ENCODE results near the gene MIAT. TPM values are rescaled to one million over a fixed set of nuclear protein-coding genes. Genes with fewer than 3 reads are reported as not detected.

Gene MIAT
- polyA plus RNA-seq, 4 donors, result 0.27 to 1.3 (median 0.58) TPM; not detected in 1

DNA sequence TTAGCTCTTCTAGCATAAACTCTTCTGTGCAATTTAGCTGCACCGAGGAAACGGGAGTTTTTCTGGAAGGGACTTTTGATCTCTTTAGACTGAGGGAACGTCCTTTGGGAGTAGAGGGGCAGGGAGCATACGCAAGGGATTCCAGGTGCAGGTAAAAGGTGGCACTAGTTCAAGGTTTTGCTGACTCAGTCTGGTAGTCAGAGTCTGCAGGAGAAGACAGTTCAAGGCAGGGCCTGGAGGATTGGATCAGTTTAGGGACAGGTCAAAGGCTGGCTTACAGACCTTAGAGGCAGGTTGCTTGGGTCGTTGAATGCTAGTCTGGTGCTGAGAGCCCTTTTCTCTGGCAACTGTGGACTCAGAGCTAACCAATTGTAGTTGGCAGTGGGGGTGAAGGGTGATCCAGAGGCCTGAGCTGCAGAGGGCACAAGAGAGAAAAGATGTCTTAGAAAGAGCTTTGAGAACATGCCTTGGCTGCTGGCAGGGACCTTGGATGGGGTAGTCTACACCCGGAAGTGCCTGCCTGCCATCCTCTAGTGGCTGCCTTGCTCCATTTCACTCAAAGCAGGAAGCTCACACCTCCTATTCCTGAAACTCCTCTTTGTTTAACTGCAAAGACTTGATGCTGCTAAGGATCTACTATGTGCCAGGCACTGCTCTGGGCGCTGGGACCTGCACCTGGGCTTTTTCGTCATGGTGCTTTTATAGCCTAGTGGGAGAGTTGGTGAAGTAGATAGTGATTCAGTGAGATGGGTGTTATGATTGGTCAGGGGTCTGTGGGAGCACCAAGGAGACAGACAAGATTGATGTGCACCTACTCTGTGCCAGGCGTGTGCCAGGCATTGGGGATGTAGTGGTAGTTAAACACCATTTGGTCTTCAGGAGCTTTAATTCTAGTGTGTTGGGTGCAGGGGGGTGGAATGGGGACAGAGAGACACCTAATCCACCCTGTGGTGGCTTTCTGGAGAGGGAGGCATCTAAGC is 17.1 kb downstream of the MIAT start:
- DNase-seq (peak; percentile 15 to 51), FAIRE-seq (no peak)
- Histone ChIP-seq H3K4me3 (ENCODE audit: low read depth in 1 of 3, low read length in 3 of 3) (peak overlapping the region in 1 of 3 donors; percentile 51), H3K27me3 (ENCODE audit: control insufficient read depth in 3 of 3, insufficient read depth in 3 of 3, low read length in 3 of 3) (no peaks in the 10 kb centered on the region), H3K4me1 (ENCODE audit: control insufficient read depth in 3 of 3, insufficient read depth in 2 of 3, low read depth in 1 of 3, low read length in 2 of 3) (peaks cover 4 to 20% (median 13%) of the 10 kb centered on the region in 3 donors), H3K9me3 (ENCODE audit: control insufficient read depth in 2 of 2, insufficient read depth in 1 of 2, low read depth in 1 of 2, low read length in 1 of 2) (no peaks in the 10 kb centered on the region), H3K36me3 (ENCODE audit: control insufficient read depth in 3 of 3, insufficient read depth in 2 of 3, low read depth in 1 of 3, low read length in 3 of 3) (peaks cover 0 to 11% (median 0%) of the 10 kb centered on the region in 3 donors), H3K27ac (ENCODE audit: low read depth in 1 of 3, low read length in 2 of 3) (peak overlapping the region in 1 of 3 donors; percentile 90)
- WGBS, 3 donors, result 41 to 59% (median 43%) methylated on average over 9 of the region's 9 CpGs

DNA sequence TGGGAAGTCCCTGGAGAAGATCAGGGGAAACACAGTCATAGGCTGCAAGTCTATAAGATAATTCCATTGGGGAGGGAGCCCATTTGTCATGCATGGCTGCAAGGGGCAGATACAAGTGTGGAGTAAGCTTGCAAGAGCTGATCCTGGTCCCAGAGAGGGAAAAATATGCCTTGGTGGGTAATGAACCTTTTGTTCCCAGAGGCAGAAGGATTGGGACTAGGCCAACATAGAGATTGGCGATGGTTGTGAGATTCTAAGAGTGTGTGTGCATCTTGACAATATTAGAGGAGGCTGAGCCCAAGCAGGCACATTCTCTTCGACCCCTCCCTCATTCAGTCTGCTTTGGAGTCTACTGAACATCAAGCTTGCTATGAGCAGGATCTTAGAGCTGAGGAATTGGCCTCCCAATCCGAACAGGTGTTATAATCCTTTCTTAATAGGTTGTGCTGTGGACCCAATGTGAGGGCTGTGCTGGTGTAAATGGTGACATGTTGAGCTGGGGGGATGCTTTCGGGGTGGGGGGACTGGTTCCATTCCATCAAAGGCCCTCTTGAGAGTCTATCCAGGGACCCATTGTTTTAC is 18.4 kb downstream of the MIAT start:
- Histone ChIP-seq H3K27me3 (ENCODE audit: control insufficient read depth in 3 of 3, insufficient read depth in 3 of 3, low read length in 3 of 3) (no peaks in the 10 kb centered on the region), H3K27ac (ENCODE audit: low read depth in 1 of 3, low read length in 2 of 3) (no peak overlapping the region)
- no peak for FAIRE-seq

DNA sequence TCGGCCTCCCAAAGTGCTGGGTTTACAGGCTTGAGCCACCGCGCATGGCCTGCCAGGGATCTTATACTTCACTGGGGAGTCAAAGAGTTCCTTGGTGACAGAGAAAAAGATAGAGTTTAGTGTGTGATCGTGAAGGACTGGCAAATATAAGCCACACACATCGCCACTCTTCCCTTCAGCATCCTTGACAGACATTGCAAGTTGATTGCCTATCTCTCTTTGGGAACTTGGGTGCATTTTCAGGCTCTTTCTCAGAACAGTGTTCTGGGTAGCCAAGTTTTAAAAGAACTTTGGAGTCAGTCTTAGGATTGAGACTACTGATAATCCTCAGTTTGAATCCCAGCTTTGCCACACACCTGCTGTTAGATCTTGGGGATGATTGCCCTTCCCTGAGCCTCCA is 19.8 kb downstream of the MIAT start:
- FAIRE-seq (no peak), DNase-seq (no peak)
- H3K27me3 ChIP-seq (ENCODE audit: control insufficient read depth in 3 of 3, insufficient read depth in 3 of 3, low read length in 3 of 3), result no peaks in the 10 kb centered on the region
- H3K9me3 ChIP-seq (ENCODE audit: control insufficient read depth in 2 of 2, insufficient read depth in 1 of 2, low read depth in 1 of 2, low read length in 1 of 2), result peaks cover 0 to 3% of the 10 kb centered on the region in 2 donors
- peaks cover 4 to 16% (median 13%) of the 10 kb centered on the region in 3 donors for H3K4me1 ChIP-seq (ENCODE audit: control insufficient read depth in 3 of 3, insufficient read depth in 2 of 3, low read depth in 1 of 3, low read length in 2 of 3)
- 87 to 89% (median 89%) methylated on average over 5 of the region's 5 CpGs for WGBS, 3 donors
- H3K4me3 ChIP-seq (ENCODE audit: low read depth in 1 of 3, low read length in 3 of 3), result no peak overlapping the region
- no peak overlapping the region for H3K27ac ChIP-seq (ENCODE audit: low read depth in 1 of 3, low read length in 2 of 3)
- peaks cover 0 to 32% (median 8%) of the 10 kb centered on the region in 3 donors for H3K36me3 ChIP-seq (ENCODE audit: control insufficient read depth in 3 of 3, insufficient read depth in 2 of 3, low read depth in 1 of 3, low read length in 3 of 3)

More for the DNA sequence above, 18.4 kb downstream of the MIAT start:
- H3K9me3 ChIP-seq (ENCODE audit: control insufficient read depth in 2 of 2, insufficient read depth in 1 of 2, low read depth in 1 of 2, low read length in 1 of 2), result no peaks in the 10 kb centered on the region
- WGBS, 3 donors, result 92 to 99% (median 95%) methylated on average over 4 of the region's 4 CpGs
- peaks cover 4 to 20% (median 13%) of the 10 kb centered on the region in 3 donors for H3K4me1 ChIP-seq (ENCODE audit: control insufficient read depth in 3 of 3, insufficient read depth in 2 of 3, low read depth in 1 of 3, low read length in 2 of 3)
- no peak overlapping the region for H3K4me3 ChIP-seq (ENCODE audit: low read depth in 1 of 3, low read length in 3 of 3)
- H3K36me3 ChIP-seq (ENCODE audit: control insufficient read depth in 3 of 3, insufficient read depth in 2 of 3, low read depth in 1 of 3, low read length in 3 of 3), result peaks cover 0 to 19% (median 0%) of the 10 kb centered on the region in 3 donors
- DNase-seq, result no peak

DNA sequence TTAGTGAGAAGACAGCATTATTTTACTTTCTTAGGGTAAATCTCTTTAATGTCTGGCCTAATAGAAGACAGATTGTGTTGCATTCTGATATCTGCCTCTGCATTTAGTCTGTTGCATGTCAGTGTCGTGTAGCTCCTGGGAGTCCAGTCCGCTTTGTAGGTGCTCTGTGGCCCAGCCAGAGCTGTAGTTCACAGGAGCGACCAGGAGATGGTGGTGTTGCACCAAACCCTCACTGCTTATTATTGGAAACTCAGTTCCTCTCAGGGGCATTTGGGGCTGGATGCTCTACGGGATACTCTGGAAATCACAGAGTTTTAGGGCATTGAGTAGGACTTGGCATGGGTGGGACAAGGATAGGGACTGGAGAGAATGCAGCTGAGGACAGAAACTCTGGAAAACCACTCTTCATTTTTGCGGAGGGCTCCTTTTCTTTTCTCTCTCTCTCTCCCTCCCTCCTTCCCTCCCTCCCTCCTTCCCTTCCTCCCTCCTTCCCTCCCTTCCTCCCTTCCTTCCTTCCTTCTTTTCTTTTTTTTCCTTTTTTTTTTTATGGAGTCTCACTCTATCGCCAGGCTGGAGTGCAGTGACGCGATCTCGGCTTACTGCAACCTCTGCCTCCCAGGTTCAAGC is 21.7 kb downstream of the MIAT start:
- WGBS, 3 donors, result 52 to 56% (median 55%) methylated on average over 9 of the region's 9 CpGs
- H3K27me3 ChIP-seq (ENCODE audit: control insufficient read depth in 3 of 3, insufficient read depth in 3 of 3, low read length in 3 of 3), result no peaks in the 10 kb centered on the region
- H3K4me1 ChIP-seq (ENCODE audit: control insufficient read depth in 3 of 3, insufficient read depth in 2 of 3, low read depth in 1 of 3, low read length in 2 of 3), result peaks cover 4 to 12% (median 9%) of the 10 kb centered on the region in 3 donors
- peaks cover 0 to 38% (median 8%) of the 10 kb centered on the region in 3 donors for H3K36me3 ChIP-seq (ENCODE audit: control insufficient read depth in 3 of 3, insufficient read depth in 2 of 3, low read depth in 1 of 3, low read length in 3 of 3)
- no peak for FAIRE-seq
- H3K4me3 ChIP-seq (ENCODE audit: low read depth in 1 of 3, low read length in 3 of 3), result no peak overlapping the region
- no peak overlapping the region for H3K27ac ChIP-seq (ENCODE audit: low read depth in 1 of 3, low read length in 2 of 3)
- DNase-seq, result peak; percentile 67 to 73
- H3K9me3 ChIP-seq (ENCODE audit: control insufficient read depth in 2 of 2, insufficient read depth in 1 of 2, low read depth in 1 of 2, low read length in 1 of 2), result peaks cover 0 to 4% of the 10 kb centered on the region in 2 donors

DNA sequence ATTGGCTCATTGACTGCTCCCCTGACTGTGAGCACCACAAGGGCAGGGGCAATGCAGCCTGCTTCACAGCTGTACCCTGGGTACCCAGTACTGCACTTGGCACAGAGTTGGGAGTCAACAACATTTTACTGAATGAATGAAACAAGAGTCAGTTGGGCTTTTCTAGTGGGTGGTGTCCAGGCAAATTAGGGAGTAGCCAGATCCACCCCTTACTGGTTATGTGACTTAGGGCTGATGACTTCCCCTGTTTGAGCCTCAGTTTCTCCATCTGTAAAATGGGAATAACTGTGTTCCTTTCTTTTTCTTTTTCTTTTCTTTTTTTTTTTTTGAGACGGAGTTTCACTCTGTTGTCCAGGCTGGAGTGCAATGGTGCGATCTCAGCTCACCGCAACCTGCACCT is 23.1 kb downstream of the MIAT start:
- Histone ChIP-seq H3K9me3 (ENCODE audit: control insufficient read depth in 2 of 2, insufficient read depth in 1 of 2, low read depth in 1 of 2, low read length in 1 of 2) (peaks cover 0 to 4% of the 10 kb centered on the region in 2 donors), H3K27me3 (ENCODE audit: control insufficient read depth in 3 of 3, insufficient read depth in 3 of 3, low read length in 3 of 3) (no peaks in the 10 kb centered on the region), H3K36me3 (ENCODE audit: control insufficient read depth in 3 of 3, insufficient read depth in 2 of 3, low read depth in 1 of 3, low read length in 3 of 3) (peaks cover 0 to 27% (median 8%) of the 10 kb centered on the region in 3 donors), H3K27ac (ENCODE audit: low read depth in 1 of 3, low read length in 2 of 3) (no peak overlapping the region), H3K4me3 (ENCODE audit: low read depth in 1 of 3, low read length in 3 of 3) (no peak overlapping the region), H3K4me1 (ENCODE audit: control insufficient read depth in 3 of 3, insufficient read depth in 2 of 3, low read depth in 1 of 3, low read length in 2 of 3) (peaks cover 0 to under 1% (median 0%) of the 10 kb centered on the region in 3 donors)
- DNase-seq (no peak), FAIRE-seq (no peak)
- WGBS, 3 donors, result 96 to 97% (median 96%) methylated on average over 3 of the region's 3 CpGs

DNA sequence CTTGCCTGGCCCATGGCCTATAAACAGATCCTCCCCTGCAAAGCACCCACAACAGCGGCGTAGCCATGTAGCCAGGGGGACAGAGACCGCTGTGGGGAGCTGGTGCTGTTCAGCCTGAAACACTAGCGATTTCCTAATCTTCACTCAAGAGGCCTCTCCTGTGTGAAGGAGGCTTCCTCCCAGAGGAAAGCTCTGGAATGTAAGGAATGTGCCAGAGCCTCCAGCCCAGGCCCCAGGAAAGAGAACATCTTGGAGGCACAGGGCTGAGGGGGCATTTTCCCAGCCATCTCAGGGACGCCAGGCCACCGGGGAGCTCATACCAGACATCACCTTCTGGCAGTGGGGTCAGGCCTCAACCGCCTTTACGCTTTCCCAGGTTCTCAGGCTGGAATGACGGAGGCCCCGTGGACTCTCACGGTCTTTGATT is 24.0 kb downstream of the MIAT start:
- Histone ChIP-seq H3K9me3 (ENCODE audit: control insufficient read depth in 2 of 2, insufficient read depth in 1 of 2, low read depth in 1 of 2, low read length in 1 of 2) (peaks cover 0 to 4% of the 10 kb centered on the region in 2 donors), H3K27ac (ENCODE audit: low read depth in 1 of 3, low read length in 2 of 3) (no peak overlapping the region), H3K27me3 (ENCODE audit: control insufficient read depth in 3 of 3, insufficient read depth in 3 of 3, low read length in 3 of 3) (no peaks in the 10 kb centered on the region), H3K36me3 (ENCODE audit: control insufficient read depth in 3 of 3, insufficient read depth in 2 of 3, low read depth in 1 of 3, low read length in 3 of 3) (peaks cover 0 to 30% (median 8%) of the 10 kb centered on the region in 3 donors), H3K4me1 (ENCODE audit: control insufficient read depth in 3 of 3, insufficient read depth in 2 of 3, low read depth in 1 of 3, low read length in 2 of 3) (no peaks in the 10 kb centered on the region), H3K4me3 (ENCODE audit: low read depth in 1 of 3, low read length in 3 of 3) (no peak overlapping the region)
- WGBS, 3 donors, result 83 to 99% (median 96%) methylated on average over 11 of the region's 11 CpGs
- FAIRE-seq (no peak), DNase-seq (no peak)

DNA sequence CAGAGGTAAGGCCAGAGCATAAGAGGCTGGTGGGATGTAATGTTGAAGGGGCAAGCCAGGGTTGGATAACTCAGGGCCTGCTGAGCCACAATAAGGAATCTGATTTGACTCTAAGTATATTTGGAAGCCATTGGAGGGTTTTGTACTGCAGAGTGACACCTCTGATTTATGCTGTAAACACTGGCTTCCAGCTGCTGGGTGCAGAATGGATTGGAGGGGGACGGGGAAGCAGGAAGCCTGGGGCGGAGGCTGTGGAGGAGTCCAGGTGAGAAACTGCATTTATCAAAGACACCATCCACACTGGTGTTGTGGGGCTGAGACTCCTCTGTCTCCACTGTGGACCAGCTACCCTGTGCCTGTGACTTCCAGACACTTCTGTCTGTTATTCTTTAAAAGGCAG is 26.8 kb downstream of the MIAT start:
- Histone ChIP-seq H3K27me3 (ENCODE audit: control insufficient read depth in 3 of 3, insufficient read depth in 3 of 3, low read length in 3 of 3) (no peaks in the 10 kb centered on the region), H3K4me1 (ENCODE audit: control insufficient read depth in 3 of 3, insufficient read depth in 2 of 3, low read depth in 1 of 3, low read length in 2 of 3) (no peaks in the 10 kb centered on the region), H3K36me3 (ENCODE audit: control insufficient read depth in 3 of 3, insufficient read depth in 2 of 3, low read depth in 1 of 3, low read length in 3 of 3) (peaks cover 0 to 34% (median 8%) of the 10 kb centered on the region in 3 donors), H3K27ac (ENCODE audit: low read depth in 1 of 3, low read length in 2 of 3) (no peak overlapping the region), H3K4me3 (ENCODE audit: low read depth in 1 of 3, low read length in 3 of 3) (no peak overlapping the region), H3K9me3 (ENCODE audit: control insufficient read depth in 2 of 2, insufficient read depth in 1 of 2, low read depth in 1 of 2, low read length in 1 of 2) (peaks cover 0 to 4% of the 10 kb centered on the region in 2 donors)
- DNase-seq (no peak), FAIRE-seq (no peak)
- WGBS, 3 donors, result 82 to 85% (median 83%) methylated on average over 2 of the region's 2 CpGs

DNA sequence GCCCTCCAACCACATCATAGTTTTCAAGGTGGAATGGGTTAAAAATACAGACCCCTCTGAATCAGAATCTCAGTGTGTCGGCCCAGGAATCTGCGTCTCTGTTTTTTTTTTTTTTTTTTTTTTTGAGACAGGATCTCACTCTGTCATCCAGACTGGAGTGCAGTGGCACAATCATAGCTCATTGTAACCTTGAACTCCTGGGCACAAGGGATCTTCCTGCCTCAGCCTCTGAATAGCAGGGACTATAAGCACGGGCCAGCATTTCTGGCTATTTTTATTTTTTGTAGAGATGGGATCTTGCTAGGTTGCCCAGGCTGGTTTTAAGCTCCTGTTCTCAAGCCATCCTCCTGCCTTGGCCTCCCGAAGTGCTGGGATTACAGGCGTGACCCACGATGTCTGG is 28.2 kb downstream of the MIAT start:
- 89 to 95% (median 89%) methylated on average over 6 of the region's 6 CpGs for WGBS, 3 donors
- Histone ChIP-seq H3K27me3 (ENCODE audit: control insufficient read depth in 3 of 3, insufficient read depth in 3 of 3, low read length in 3 of 3) (no peaks in the 10 kb centered on the region), H3K27ac (ENCODE audit: low read depth in 1 of 3, low read length in 2 of 3) (no peak overlapping the region), H3K9me3 (ENCODE audit: control insufficient read depth in 2 of 2, insufficient read depth in 1 of 2, low read depth in 1 of 2, low read length in 1 of 2) (peaks cover 0 to 4% of the 10 kb centered on the region in 2 donors), H3K4me3 (ENCODE audit: low read depth in 1 of 3, low read length in 3 of 3) (no peak overlapping the region), H3K36me3 (ENCODE audit: control insufficient read depth in 3 of 3, insufficient read depth in 2 of 3, low read depth in 1 of 3, low read length in 3 of 3) (peaks cover 3 to 26% (median 8%) of the 10 kb centered on the region in 3 donors), H3K4me1 (ENCODE audit: control insufficient read depth in 3 of 3, insufficient read depth in 2 of 3, low read depth in 1 of 3, low read length in 2 of 3) (peaks cover 0 to 5% (median 3%) of the 10 kb centered on the region in 3 donors)
- no peak for FAIRE-seq
- DNase-seq, result no peak

Measured in small intestine (tissue), 7 donors.